Esophagus squamous epithelium (tissue), 5 donors: ENCODE results near the gene ISYNA1. TPM values are rescaled to one million over a fixed set of nuclear protein-coding genes. Genes with fewer than 3 reads are reported as not detected.

ENCODE experiments used
- DNase-seq: peaks from one replicate; lab custom pipeline; 2025; lab: John Stamatoyannopoulos, UW
- H3K27ac ChIP-seq, 4 donors: fragments of 200-600 bp; sonication (generic); one replicate each; pipeline ENCODE4 v1.5.1; 2016 to 2019; ENCODE audit warnings: mild to moderate bottlenecking in 1 of 4
- H3K27me3 ChIP-seq, 4 donors: fragments of 200-600 bp; sonication (generic); 1 replicate in 3 of 4; 2 replicates in 1 of 4; pipeline versions ENCODE4 v1.5.1 to v1.6.0; 2017 to 2021; ENCODE audit warnings: antibody characterized with exemption in 1 of 4
- H3K36me3 ChIP-seq, 3 donors: fragments of 200-600 bp; sonication (generic); one replicate each; pipeline ENCODE4 v1.5.1; 2016 to 2019
- H3K4me1 ChIP-seq, 3 donors: fragments of 200-600 bp; sonication (generic); one replicate each; pipeline ENCODE4 v1.5.1; 2017 to 2019
- H3K4me3 ChIP-seq, 4 donors: fragments of 200-600 bp; sonication (generic); 1 replicate in 3 of 4; 2 replicates in 1 of 4; pipeline ENCODE4 v1.5.1; 2016 to 2019; ENCODE audit warnings: mild to moderate bottlenecking in 2 of 4, moderate library complexity in 1 of 4
- H3K9me3 ChIP-seq, 3 donors: fragments of 200-600 bp; sonication (generic); one replicate each; pipeline ENCODE4 v1.5.1; 2016 to 2019
- CTCF ChIP-seq, 6 experiments: fragments of 450-650 bp in 4 of 6; fragments of 200-600 bp in 2 of 6; sonication (generic) in 2 of 6; IDR thresholded peaks; one replicate each; pipeline ENCODE4 v1.5.1; 2016 to 2019; ENCODE audit warnings: antibody characterized with exemption in 6 of 6, mild to moderate bottlenecking in 4 of 6, moderate library complexity in 4 of 6
- POLR2A ChIP-seq, 4 donors: fragments of 450-650 bp; IDR thresholded peaks; one replicate each; pipeline ENCODE4 v1.6.1; 2017; ENCODE audit warnings: antibody characterized with exemption in 4 of 4, mild to moderate bottlenecking in 4 of 4, moderate library complexity in 3 of 4
- WGBS, 2 donors: methylation state at CpG; one replicate each; pipeline ENCODE4 v1.1.5; 2018; 5-methylcytosine and 5-hydroxymethylcytosine counted together
- intact Hi-C: fragments of 100-400 bp; cut with DNase I; formaldehyde crosslinking; loops from one replicate; pipeline ENCODE4 v1.15.0; 2022
- total RNA-seq, 4 donors: library from RNA; depleted of rRNA; stranded (reverse); fragments of >200 nt; gene quantifications; one replicate each; pipeline ENCODE4 v1.1.0, GENCODE V29; 2016
- donor health status: DM: yes; HTN: yes; CAD: no.

Gene ISYNA1
- total RNA-seq, 4 donors from 2014 or later = 8.1 to 24.4 (median 14.4) TPM

- H3K4me1 ChIP-seq = peaks cover 33 to 78% (median 62%) of the 10 kb centered on the region in 3 donors
- intact Hi-C loops = loop anchor here (10.0 kb wide), 1 partner anchor 100 kb away; the partner anchor contains the start of gene UBA52
- TF ChIP-seq POLR2A (IDR thresholded peaks at IDR 0.05) (no peak), CTCF (IDR thresholded peaks at IDR 0.05) (no peak)
- H3K9me3 ChIP-seq = no peaks in the 10 kb centered on the region
- no peak overlapping the region for H3K4me3 ChIP-seq
- H3K27me3 ChIP-seq = no peaks in the 10 kb centered on the region
- peaks cover 0 to 30% (median 4%) of the 10 kb centered on the region in 3 donors for H3K36me3 ChIP-seq
- DNase-seq = no peak
- 86 to 90% methylated on average over 4 to 9 of the region's 13 CpGs for WGBS, 2 donors
- peak overlapping the region in 3 of 4 donors; percentile 3 to 79 (median 54) for H3K27ac ChIP-seq
These were observed 36.5 kb upstream of the ISYNA1 start for GRCh38 chr19:18474366-18474887.

DNA sequence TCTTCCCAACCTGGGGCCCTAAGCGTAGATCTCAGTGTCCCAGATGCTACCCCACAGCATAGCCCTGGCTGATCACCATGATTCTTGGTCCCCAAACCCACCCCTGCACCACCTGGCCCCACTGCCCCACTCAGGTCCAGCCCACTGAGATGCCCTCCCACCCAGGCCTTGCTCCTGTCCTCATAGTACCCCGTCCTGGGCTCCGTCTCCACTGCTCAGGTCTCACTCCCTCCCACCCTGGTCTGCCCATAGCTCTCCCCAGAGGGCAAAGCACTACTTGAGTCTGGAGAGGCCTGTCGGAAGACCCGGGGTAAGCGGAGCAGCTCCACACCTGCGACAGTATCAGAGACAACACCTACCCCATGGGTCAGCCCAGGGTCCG is 35.8 kb upstream of the ISYNA1 start:
- intact Hi-C loops = loop anchor here (10.0 kb wide), 1 partner anchor 101 kb away; the partner anchor contains the start of gene UBA52
- no peaks in the 10 kb centered on the region for H3K27me3 ChIP-seq
- peaks cover 0 to 32% (median 4%) of the 10 kb centered on the region in 3 donors for H3K36me3 ChIP-seq
- no peak overlapping the region for H3K4me3 ChIP-seq
- peak overlapping the region in 3 of 4 donors; percentile 54 to 79 (median 59) for H3K27ac ChIP-seq
- TF ChIP-seq CTCF (IDR thresholded peaks at IDR 0.05) (no peak), POLR2A (IDR thresholded peaks at IDR 0.05) (no peak)
- H3K9me3 ChIP-seq = no peaks in the 10 kb centered on the region
- DNase-seq = no peak
- 73 to 88% methylated on average over 1 of the region's 8 CpGs for WGBS, 2 donors
- H3K4me1 ChIP-seq = peaks cover 26 to 78% (median 54%) of the 10 kb centered on the region in 3 donors

DNA sequence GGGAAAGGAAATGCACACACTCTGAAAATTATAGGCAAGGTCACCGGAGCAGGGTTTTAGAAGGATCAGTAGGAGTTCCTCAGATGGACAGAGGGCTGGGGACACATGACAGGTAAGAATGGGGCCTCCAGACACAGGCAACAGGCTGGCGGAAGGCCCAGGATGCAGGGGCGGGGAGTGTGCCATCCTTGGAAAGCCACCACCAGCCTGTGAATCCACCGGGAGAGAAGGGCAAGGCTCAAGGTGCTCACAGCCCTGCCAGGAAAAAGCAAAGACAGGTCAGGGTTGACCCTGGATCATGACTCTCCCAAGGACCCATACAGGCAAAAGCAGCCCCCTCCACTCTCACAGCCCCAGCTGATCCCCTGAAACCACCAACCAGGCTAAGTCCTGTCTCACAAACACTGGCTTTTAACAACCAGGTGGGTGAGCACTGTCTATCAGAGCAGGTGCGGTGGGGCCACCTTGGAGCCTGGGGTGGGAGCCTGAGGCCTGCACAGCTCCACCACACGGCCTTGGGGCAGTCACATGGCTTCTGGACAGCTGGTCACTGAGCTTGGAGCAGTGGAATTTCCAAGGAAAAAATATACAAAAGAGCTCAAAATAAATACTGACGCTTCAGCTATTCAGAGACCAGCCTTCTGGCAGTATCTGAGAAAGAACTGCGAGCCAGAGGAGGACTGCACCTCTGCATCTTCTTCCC is 35.2 kb upstream of the ISYNA1 start:
- peaks cover 21 to 78% (median 49%) of the 10 kb centered on the region in 3 donors for H3K4me1 ChIP-seq
- no peak for DNase-seq
- H3K9me3 ChIP-seq = no peaks in the 10 kb centered on the region
- peaks cover 0 to 34% (median 4%) of the 10 kb centered on the region in 3 donors for H3K36me3 ChIP-seq
- 65 to 74% methylated on average over 7 to 8 of the region's 8 CpGs for WGBS, 2 donors
- no peak for TF ChIP-seq CTCF (IDR thresholded peaks at IDR 0.05)
- no peak for TF ChIP-seq POLR2A (IDR thresholded peaks at IDR 0.05)
- H3K27ac ChIP-seq = peak overlapping the region in 3 of 4 donors; percentile 54 to 79 (median 59)
- intact Hi-C loops = loop anchor here (10.0 kb wide), 1 partner anchor 102 kb away; the partner anchor contains the start of gene UBA52
- H3K27me3 ChIP-seq = no peaks in the 10 kb centered on the region
- H3K4me3 ChIP-seq = no peak overlapping the region

DNA sequence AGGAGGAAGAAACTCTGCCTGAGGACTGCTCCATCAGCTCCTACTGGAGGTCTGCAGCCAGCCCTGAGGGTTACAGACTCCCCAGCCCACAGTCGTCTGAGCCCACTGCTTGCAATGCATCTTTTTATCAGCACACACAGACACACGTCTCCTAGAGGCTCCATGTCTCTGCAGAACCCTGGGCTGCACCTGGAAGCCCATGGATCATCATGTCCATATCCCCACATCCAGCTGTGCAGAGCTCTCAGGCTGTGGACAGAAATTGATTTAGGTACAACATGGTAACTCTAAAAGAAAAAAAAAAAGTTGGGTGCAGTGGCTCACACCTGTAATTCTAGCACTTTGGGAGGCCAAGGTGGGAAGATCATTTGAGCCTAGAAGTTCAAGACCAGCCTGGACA is 32.9 kb upstream of the ISYNA1 start:
- Histone ChIP-seq H3K9me3 (no peaks in the 10 kb centered on the region), H3K36me3 (peaks cover 0 to 35% (median 4%) of the 10 kb centered on the region in 3 donors), H3K4me3 (no peak overlapping the region), H3K27ac (no peak overlapping the region), H3K27me3 (no peaks in the 10 kb centered on the region), H3K4me1 (peaks cover 13 to 74% (median 54%) of the 10 kb centered on the region in 3 donors)
- intact Hi-C loops = loop anchor here (10.0 kb wide), 1 partner anchor 104 kb away; the partner anchor contains the start of gene UBA52
- no peak for TF ChIP-seq POLR2A (IDR thresholded peaks at IDR 0.05)
- TF ChIP-seq CTCF (IDR thresholded peaks at IDR 0.05) = no peak
- no peak for DNase-seq
- WGBS, 2 donors = 63% methylated on average over 2 of the region's 2 CpGs; no CpG with 5 or more reads in 1 of the 2 donors
